Transverse colon (tissue), 3 donors: ENCODE measurements around the gene PLCB1.

ENCODE experiments used
- CTCF ChIP-seq, 5 experiments: fragments of 200-600 bp in 3 of 5; fragments of 450-650 bp in 2 of 5; sonication (generic) in 3 of 5; IDR thresholded peaks; 1 replicate in 2 of 5; 2 replicates in 3 of 5; pipeline ENCODE4 v1.5.1; 2016 to 2017; ENCODE audit warnings: antibody characterized with exemption in 5 of 5, inconsistent platforms in 3 of 5, mild to moderate bottlenecking in 2 of 5, moderate library complexity in 1 of 5
- EP300 ChIP-seq: sonication (generic); formaldehyde crosslinking; IDR thresholded peaks from one replicate; pipeline ENCODE4 v1.6.1; 2017; ENCODE audit warnings: antibody characterized with exemption, low read depth
- POLR2A ChIP-seq: fragments of 450-650 bp; IDR thresholded peaks from one replicate; pipeline ENCODE4 v1.6.1; 2016; ENCODE audit warnings: antibody characterized with exemption, mild to moderate bottlenecking, moderate library complexity

GRCh38 chr20:8435285-8436035 is 303.4 kb downstream of the PLCB1 start:
- TF ChIP-seq EP300 (no peak), POLR2A (no peak), CTCF (IDR thresholded peaks at IDR 0.05) (no peak)
